Coronary artery (tissue), 2 donors: Measurements from ENCODE around the gene LEFTY1.

ENCODE experiments used
- DNase-seq: peaks from one replicate; pipeline ENCODE4 v3.0.0-alpha.2; 2017; ENCODE audit warnings: low spot score
- H3K27ac ChIP-seq, 2 donors: fragments of 200-600 bp; sonication (generic); one replicate each; pipeline ENCODE4 v1.5.1; 2016 to 2019
- H3K4me3 ChIP-seq: fragments of 200-600 bp; sonication (generic); 2 replicates; pipeline ENCODE4 v1.5.1; 2016; ENCODE audit warnings: mild to moderate bottlenecking, moderate library complexity
- TF ChIP-seq, protein P1 (sequence below): fragments of 200-600 bp; sonication (generic); IDR thresholded peaks from one replicate; pipeline ENCODE4 v1.5.1; 2019; ENCODE audit warnings: antibody characterized with exemption

Gene LEFTY1

DNA sequence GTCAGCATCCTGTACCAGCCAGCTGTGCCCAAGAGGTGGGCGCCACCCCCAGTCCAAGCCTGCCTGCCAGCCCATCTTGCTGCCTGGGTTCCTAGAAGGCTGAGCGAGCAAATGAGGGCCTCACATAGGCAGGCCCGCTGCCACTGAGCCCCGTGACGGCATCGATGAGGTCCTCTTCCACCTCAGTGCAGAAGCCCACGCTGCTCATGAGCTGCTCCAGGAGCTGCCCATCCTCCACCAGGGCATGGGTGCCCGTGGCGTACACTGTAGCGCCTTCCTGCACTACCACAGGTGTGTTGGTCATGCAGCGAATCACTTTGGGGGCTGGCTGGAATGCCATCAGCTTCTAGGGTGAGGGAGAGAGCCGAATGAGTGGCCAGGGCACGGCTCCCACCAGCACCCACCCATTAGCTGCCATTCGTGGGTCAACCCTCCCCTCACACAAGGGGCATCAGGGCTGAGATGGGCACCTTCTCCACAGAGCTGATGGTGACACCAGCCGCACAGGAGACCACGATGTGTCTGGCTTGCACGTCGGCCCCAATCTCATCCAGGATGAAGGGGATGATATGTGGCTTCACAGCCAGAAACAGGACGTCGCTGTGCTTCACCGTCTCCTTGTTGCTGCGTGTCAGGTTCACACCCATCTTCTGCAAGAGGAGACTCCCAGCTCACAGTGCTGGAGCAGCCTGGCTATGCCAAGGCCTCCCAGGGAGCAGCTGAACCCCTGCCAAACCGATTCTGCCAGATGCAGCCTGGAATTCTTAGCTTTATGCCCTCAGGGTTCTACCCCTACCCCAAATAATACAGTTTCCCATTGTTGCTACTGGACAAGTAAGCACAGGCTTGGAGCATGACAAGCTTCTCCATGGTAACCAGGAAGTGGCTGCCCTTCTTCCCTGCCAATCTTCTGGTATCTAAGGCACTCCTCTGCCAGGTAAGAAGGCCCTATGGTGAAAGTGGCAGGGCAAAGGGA is 33.1 kb upstream of the LEFTY1 start:
- TF ChIP-seq, protein P1, sequence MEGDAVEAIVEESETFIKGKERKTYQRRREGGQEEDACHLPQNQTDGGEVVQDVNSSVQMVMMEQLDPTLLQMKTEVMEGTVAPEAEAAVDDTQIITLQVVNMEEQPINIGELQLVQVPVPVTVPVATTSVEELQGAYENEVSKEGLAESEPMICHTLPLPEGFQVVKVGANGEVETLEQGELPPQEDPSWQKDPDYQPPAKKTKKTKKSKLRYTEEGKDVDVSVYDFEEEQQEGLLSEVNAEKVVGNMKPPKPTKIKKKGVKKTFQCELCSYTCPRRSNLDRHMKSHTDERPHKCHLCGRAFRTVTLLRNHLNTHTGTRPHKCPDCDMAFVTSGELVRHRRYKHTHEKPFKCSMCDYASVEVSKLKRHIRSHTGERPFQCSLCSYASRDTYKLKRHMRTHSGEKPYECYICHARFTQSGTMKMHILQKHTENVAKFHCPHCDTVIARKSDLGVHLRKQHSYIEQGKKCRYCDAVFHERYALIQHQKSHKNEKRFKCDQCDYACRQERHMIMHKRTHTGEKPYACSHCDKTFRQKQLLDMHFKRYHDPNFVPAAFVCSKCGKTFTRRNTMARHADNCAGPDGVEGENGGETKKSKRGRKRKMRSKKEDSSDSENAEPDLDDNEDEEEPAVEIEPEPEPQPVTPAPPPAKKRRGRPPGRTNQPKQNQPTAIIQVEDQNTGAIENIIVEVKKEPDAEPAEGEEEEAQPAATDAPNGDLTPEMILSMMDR, result no peak
- Histone ChIP-seq H3K4me3 (no peak overlapping the region), H3K27ac (no peak overlapping the region)
- DNase-seq, result no peak

- DNase-seq, result no peak
- Histone ChIP-seq H3K27ac (peak overlapping the region in 1 of 2 donors; percentile 52), H3K4me3 (no peak overlapping the region)
- TF ChIP-seq, protein P1, result no peak
Observed at GRCh38 chr1:225919906-225920305, 31.0 kb upstream of the LEFTY1 start.

DNA sequence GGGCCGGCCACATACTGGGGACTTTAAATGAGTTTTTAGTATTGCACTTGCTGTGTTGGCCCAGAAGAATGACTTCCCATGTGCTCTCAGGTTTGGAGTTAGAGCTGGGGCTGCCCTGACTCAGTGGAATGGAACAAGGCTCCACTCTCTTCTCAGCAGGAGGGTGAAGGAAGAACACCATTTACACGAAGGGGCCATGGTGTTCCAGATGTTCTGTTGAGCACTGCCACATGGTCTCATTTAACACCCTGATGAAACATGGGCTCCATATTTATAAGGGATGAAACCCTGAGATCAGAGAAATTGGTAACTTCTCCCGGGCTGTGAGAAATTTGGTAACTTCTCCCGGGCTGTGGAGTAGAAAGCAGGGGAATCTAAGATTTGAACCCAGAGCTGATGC is 29.3 kb upstream of the LEFTY1 start:
- Histone ChIP-seq H3K27ac (no peak overlapping the region), H3K4me3 (no peak overlapping the region)
- no peak for DNase-seq
- TF ChIP-seq, protein P1, result no peak

DNA sequence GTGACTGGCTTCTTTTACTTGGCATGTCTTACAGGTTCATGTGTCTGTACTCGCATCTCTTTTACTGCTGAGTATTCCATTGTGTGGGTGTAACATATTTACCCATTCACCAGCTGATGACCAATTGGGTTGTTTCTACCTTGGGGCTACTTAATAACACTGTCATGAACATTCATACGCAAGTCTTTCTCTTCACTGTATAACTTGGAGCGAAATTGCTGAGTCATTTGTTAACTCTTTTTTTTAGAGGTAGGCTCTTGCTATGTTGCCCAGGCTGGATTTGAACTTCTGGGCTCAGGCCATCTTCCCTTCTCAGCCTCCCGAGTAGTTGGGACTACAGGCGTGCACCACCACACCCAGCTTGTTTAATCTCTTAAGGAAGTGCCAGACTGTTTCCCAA is 28.6 kb upstream of the LEFTY1 start:
- TF ChIP-seq, protein P1, result no peak
- no peak for DNase-seq
- H3K27ac ChIP-seq, result no peak overlapping the region
- no peak overlapping the region for H3K4me3 ChIP-seq

- TF ChIP-seq, protein P1, result no peak
- DNase-seq, result no peak
- Histone ChIP-seq H3K4me3 (no peak overlapping the region), H3K27ac (no peak overlapping the region)
Observed at GRCh38 chr1:225917101-225917500, 28.2 kb upstream of the LEFTY1 start.

- no peak for DNase-seq
- Histone ChIP-seq H3K27ac (no peak overlapping the region), H3K4me3 (no peak overlapping the region)
- TF ChIP-seq, protein P1, result no peak
Observed at GRCh38 chr1:225915538-225915991, 26.6 kb upstream of the LEFTY1 start.

DNA sequence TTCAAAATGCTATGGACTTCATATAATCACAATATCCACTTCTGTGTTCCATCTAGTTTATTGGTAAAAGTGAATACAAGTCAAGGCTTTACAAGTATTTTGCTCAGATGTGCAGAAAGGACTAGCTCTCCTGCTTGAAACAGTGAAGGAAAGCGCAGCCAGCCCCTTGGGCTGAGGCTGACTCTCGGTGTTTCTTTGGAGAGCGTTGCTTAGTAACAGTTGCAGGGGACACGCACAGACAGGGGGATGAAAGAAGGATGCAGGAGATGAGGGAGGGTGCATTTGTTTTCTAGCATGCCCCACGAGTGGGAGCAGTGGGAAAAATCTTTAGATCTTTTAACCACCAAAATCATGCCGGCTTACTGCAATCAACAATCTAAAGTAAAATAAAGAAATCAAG is 26.0 kb upstream of the LEFTY1 start:
- no peak overlapping the region for H3K27ac ChIP-seq
- TF ChIP-seq, protein P1, result no peak
- DNase-seq, result no peak
- H3K4me3 ChIP-seq, result no peak overlapping the region
